NCI-H510A (cell line): ENCODE data around the gene KMT2E.
"Not testable (repeated sequence)": the region's sequence is repeated elsewhere in the genome, so short reads cannot be mapped to it uniquely, and the experiment has no call there.

ENCODE experiments used
- DNase-seq: peaks from one replicate; lab custom pipeline; 2025; lab: John Stamatoyannopoulos, UW

KMT2E gene

GRCh38 chr7:104983578-104984539 is 30.1 kb upstream of the KMT2E start:
- DNase-seq: peak; percentile 39

GRCh38 chr7:104984585-104985258 is 29.3 kb upstream of the KMT2E start:
- DNase-seq: no peak

- no peak for DNase-seq
These were observed 28.8 kb upstream of the KMT2E start for GRCh38 chr7:104985259-104985617.

- DNase-seq: no peak
These were observed 27.3 kb upstream of the KMT2E start for GRCh38 chr7:104986628-104987259.

GRCh38 chr7:104987403-104987802 is 26.6 kb upstream of the KMT2E start:
- not testable (repeated sequence) for DNase-seq

GRCh38 chr7:104990983-104991382 is 23.0 kb upstream of the KMT2E start:
- no peak for DNase-seq

- DNase-seq: no peak
These were observed 21.7 kb upstream of the KMT2E start for GRCh38 chr7:104992306-104992705.

- DNase-seq: no peak
These were observed 20.7 kb upstream of the KMT2E start for GRCh38 chr7:104993217-104993862.

- DNase-seq: no peak
These were observed 15.8 kb upstream of the KMT2E start for GRCh38 chr7:104998040-104998752.

GRCh38 chr7:105000200-105000599 is 13.8 kb upstream of the KMT2E start:
- no peak for DNase-seq

- no peak for DNase-seq
These were observed 13.1 kb upstream of the KMT2E start for GRCh38 chr7:105000927-105001336.

- DNase-seq: no peak
These were observed 12.3 kb upstream of the KMT2E start for GRCh38 chr7:105001652-105002184.

- no peak for DNase-seq
These were observed 10.7 kb upstream of the KMT2E start for GRCh38 chr7:105003275-105003674.

- DNase-seq: no peak
These were observed 10.0 kb upstream of the KMT2E start for GRCh38 chr7:105003872-105004510.

GRCh38 chr7:105005006-105005405 is 9.0 kb upstream of the KMT2E start:
- DNase-seq: not testable (repeated sequence)

GRCh38 chr7:105005486-105005885 is 8.5 kb upstream of the KMT2E start:
- not testable (repeated sequence) for DNase-seq

- no peak for DNase-seq
These were observed 7.5 kb upstream of the KMT2E start for GRCh38 chr7:105006367-105007136.

GRCh38 chr7:105007298-105007697 is 6.7 kb upstream of the KMT2E start:
- no peak for DNase-seq

- DNase-seq: no peak
These were observed 4.1 kb upstream of the KMT2E start for GRCh38 chr7:105009667-105010503.
